Neural cell (in vitro differentiated cells): Measurements from ENCODE around the gene DNASE2.

Experiments
- CTCF ChIP-seq: fragments of 450-650 bp; IDR thresholded peaks from 2 replicates; pipeline ENCODE4 v1.5.1; 2014; ENCODE audit warnings: antibody characterized with exemption, mild to moderate bottlenecking, moderate library complexity; ENCODE audit not compliant: poor library complexity, severe bottlenecking
- EP300 ChIP-seq: fragments of 450-650 bp; conservative IDR thresholded peaks from 2 replicates; pipeline ENCODE4 v1.6.1; 2014; ENCODE audit warnings: antibody characterized with exemption, mild to moderate bottlenecking, moderate library complexity; ENCODE audit not compliant: poor library complexity, severe bottlenecking
- EZH2 ChIP-seq: fragments of 200-600, 300-800 bp; shearing (Covaris generic), sonication (generic); IDR thresholded peaks from 2 replicates; pipeline ENCODE4 v1.6.1; 2014; ENCODE audit warnings: antibody characterized with exemption, low read length, borderline replicate concordance, mild to moderate bottlenecking; ENCODE audit not compliant: insufficient read depth, poor library complexity, severe bottlenecking
- MXI1 ChIP-seq: fragments of 450-650 bp; conservative IDR thresholded peaks from 2 replicates; pipeline ENCODE4 v1.6.1; 2014; ENCODE audit warnings: antibody characterized with exemption, mild to moderate bottlenecking; ENCODE audit not compliant: poor library complexity, severe bottlenecking
- POLR2AphosphoS5 ChIP-seq: IDR thresholded peaks from 2 replicates; pipeline ENCODE4 v1.6.1; 2012
- RAD21 ChIP-seq: fragments of 450-650 bp; conservative IDR thresholded peaks from 2 replicates; pipeline ENCODE4 v1.6.1; 2014; ENCODE audit warnings: antibody characterized with exemption, mild to moderate bottlenecking, moderate library complexity

- TF ChIP-seq MXI1 (no peak), CTCF (peak; percentile 35), POLR2AphosphoS5 (peak; percentile 35), EP300 (no peak), RAD21 (no peak), EZH2 (no peak)
Observed at GRCh38 chr19:12833738-12834565, 47.3 kb downstream of the DNASE2 start.
